BLaER1 treated with 17β-estradiol and CSF1 and Interleukin-3, amounts not matched to agents 10 nM and 100 nM (cell line): ENCODE measurements around the gene GRIP2.
A peak's percentile ranks its signal among the peaks of the same experiment; 100 is the strongest.

Source experiments
- H3K27ac ChIP-seq, 11 experiments: shearing (Covaris generic); formaldehyde crosslinking; 2 replicates each; pipeline ENCODE4 v1.8.1; 2022
- H3K27me3 ChIP-seq, 11 experiments: shearing (Covaris generic); formaldehyde crosslinking; 2 replicates each; pipeline ENCODE4 v1.8.1; 2022
- H3K36me3 ChIP-seq, 11 experiments: shearing (Covaris generic); formaldehyde crosslinking; 2 replicates each; pipeline ENCODE4 v1.8.1; 2022
- H3K4me1 ChIP-seq, 10 experiments: shearing (Covaris generic); formaldehyde crosslinking; 2 replicates each; pipeline ENCODE4 v1.8.1; 2022
- H3K4me2 ChIP-seq, 11 experiments: shearing (Covaris generic); formaldehyde crosslinking; 2 replicates each; pipeline ENCODE4 v1.8.1; 2022
- H3K4me3 ChIP-seq, 10 experiments: shearing (Covaris generic); formaldehyde crosslinking; 2 replicates each; pipeline ENCODE4 v1.8.1; 2022
- H3K9ac ChIP-seq, 11 experiments: shearing (Covaris generic); formaldehyde crosslinking; 2 replicates each; pipeline ENCODE4 v1.8.1; 2022
- H3K9me3 ChIP-seq, 11 experiments: shearing (Covaris generic); formaldehyde crosslinking; replicated peaks in 1 of 11; 2 replicates each; pipeline ENCODE4 v1.8.1; 2022
- H4K20me1 ChIP-seq, 11 experiments: shearing (Covaris generic); formaldehyde crosslinking; 2 replicates each; pipeline ENCODE4 v1.8.1; 2022
- Cebpa-rat ChIP-seq, 11 experiments: shearing (Covaris generic); IDR thresholded peaks; 2 replicates each; pipeline ENCODE4 v1.8.1; 2022

The GRIP2 gene

DNA sequence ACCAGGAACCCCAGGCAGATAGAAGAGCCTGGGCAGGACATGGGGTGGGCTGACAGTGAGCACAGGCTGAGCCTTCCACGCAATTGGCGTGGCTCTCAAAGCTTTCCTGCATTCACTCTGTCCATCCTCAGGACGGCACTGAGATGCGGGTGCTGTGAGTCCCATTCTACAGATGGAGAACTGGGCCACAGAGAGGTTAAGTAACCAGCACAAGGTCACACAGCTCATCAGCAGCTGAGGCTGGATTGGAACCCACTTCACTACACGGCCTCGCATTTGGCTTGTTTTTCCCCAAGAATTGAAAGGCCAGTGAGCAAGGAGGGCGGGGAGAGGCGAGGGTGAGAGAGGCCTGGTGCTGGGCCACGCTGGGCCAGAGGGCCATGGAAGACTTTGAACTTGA is 36.0 kb upstream of the GRIP2 start:
- no peak overlapping the region for H3K4me3 ChIP-seq
- no peaks in the 10 kb centered on the region for H3K9me3 ChIP-seq
- no peaks in the 10 kb centered on the region; a peak in 1 of 22 replicates for H3K27me3 ChIP-seq
- no peak overlapping the region for H3K4me2 ChIP-seq
- H3K27ac ChIP-seq = no peak overlapping the region
- peaks cover 0 to 1% (median 0%) of the 10 kb centered on the region in 10 experiments; a peak in 8 of 20 replicates for H3K4me1 ChIP-seq
- peaks cover 0 to 8% (median 0%) of the 10 kb centered on the region in 11 experiments; a peak in 3 of 22 replicates for H4K20me1 ChIP-seq
- no peaks in the 10 kb centered on the region for H3K36me3 ChIP-seq
- no peak for TF ChIP-seq Cebpa-rat (IDR thresholded peaks at IDR 0.05)
- no peak overlapping the region for H3K9ac ChIP-seq

DNA sequence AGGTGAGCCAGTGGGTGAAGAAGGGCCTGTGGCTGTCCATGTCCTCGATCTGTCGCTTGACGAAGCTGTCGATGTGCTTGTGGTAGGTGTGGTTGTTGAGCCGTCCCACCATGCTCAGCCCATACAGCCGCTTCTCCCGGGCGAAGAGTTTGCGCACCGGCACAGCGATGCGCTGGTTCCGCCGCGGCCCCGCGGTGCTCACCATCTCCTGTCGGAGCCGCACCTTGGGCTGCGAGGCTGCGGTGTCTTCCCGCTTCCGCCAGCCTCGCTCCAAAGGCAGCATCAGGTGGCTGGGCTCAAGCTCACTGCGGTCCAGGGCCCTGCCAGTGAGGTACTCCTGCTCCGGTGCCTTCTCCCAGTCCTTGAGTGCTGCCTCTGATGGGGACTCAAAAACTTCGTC is 34.0 kb upstream of the GRIP2 start:
- H4K20me1 ChIP-seq = peaks cover 0 to 8% (median 0%) of the 10 kb centered on the region in 11 experiments; a peak in 2 of 22 replicates
- no peak overlapping the region for H3K9ac ChIP-seq
- H3K27me3 ChIP-seq = no peaks in the 10 kb centered on the region; a peak in 1 of 22 replicates
- peaks cover 10 to 21% (median 19%) of the 10 kb centered on the region in 10 experiments; a peak in 19 of 20 replicates for H3K4me1 ChIP-seq
- no peak overlapping the region for H3K4me2 ChIP-seq
- no peak for TF ChIP-seq Cebpa-rat (IDR thresholded peaks at IDR 0.05)
- no peaks in the 10 kb centered on the region for H3K36me3 ChIP-seq
- no peak overlapping the region for H3K27ac ChIP-seq
- no peak overlapping the region for H3K4me3 ChIP-seq
- no peaks in the 10 kb centered on the region for H3K9me3 ChIP-seq

DNA sequence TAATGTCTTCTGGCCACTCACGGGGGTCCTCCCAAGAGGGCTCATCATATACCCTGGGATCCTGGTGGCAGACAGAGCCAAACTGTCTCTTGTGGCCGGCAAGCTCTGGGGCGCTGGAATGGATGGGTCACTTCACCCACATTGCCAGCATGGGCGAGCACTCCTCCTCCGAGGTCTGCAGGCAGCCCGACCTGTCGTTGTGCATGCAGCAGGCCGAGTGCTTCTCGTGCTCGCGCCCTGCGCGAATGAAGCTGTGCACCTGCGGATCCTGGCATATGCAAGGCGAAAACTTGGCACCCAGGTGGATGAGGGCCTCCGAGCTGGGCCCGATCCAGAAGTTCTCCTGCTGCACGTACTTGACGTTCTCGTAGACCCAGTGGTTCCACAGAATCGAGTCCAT is 33.6 kb upstream of the GRIP2 start:
- no peaks in the 10 kb centered on the region; a peak in 1 of 22 replicates for H3K27me3 ChIP-seq
- peaks cover 10 to 25% (median 20%) of the 10 kb centered on the region in 10 experiments; a peak in 19 of 20 replicates for H3K4me1 ChIP-seq
- H3K9ac ChIP-seq = no peak overlapping the region
- TF ChIP-seq Cebpa-rat (IDR thresholded peaks at IDR 0.05) = no peak
- H3K36me3 ChIP-seq = no peaks in the 10 kb centered on the region
- H3K27ac ChIP-seq = no peak overlapping the region
- H3K4me3 ChIP-seq = no peak overlapping the region
- H4K20me1 ChIP-seq = peaks cover 0 to 8% (median 0%) of the 10 kb centered on the region in 11 experiments; a peak in 2 of 22 replicates
- no peaks in the 10 kb centered on the region for H3K9me3 ChIP-seq
- no peak overlapping the region for H3K4me2 ChIP-seq

DNA sequence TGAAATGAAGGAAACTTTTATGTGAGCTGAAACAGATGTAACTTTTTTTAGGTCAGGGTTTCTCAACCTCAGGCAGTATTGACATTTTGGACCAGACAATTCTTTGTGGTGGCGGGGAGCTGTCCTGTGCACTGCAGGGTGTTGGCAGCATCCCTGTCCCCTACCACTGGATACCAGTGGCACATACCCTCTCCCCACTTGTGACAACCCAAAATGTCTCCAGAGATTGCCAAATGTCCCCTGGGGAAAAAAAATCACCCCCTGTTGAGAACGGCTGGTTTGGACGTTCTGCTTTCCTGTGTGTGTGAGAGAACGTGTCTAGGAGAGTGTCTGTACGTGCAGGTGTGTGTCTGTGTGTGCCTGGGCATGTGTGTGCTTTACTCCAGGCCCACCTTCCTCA is 30.7 kb upstream of the GRIP2 start:
- TF ChIP-seq Cebpa-rat (IDR thresholded peaks at IDR 0.05) = no peak
- Histone ChIP-seq H3K4me1 (peaks cover 10 to 32% (median 24%) of the 10 kb centered on the region in 10 experiments; a peak in 19 of 20 replicates), H3K36me3 (no peaks in the 10 kb centered on the region), H3K4me3 (no peak overlapping the region), H3K9ac (no peak overlapping the region), H3K9me3 (no peaks in the 10 kb centered on the region), H4K20me1 (peaks cover 0 to 8% (median 0%) of the 10 kb centered on the region in 11 experiments; a peak in 5 of 22 replicates), H3K27me3 (no peaks in the 10 kb centered on the region; a peak in 1 of 22 replicates), H3K27ac (no peak overlapping the region; a peak in 1 of 22 replicates), H3K4me2 (peak overlapping the region in 9 of 11 experiments; percentile 10 to 67 (median 48); a peak in 7 of 22 replicates)

DNA sequence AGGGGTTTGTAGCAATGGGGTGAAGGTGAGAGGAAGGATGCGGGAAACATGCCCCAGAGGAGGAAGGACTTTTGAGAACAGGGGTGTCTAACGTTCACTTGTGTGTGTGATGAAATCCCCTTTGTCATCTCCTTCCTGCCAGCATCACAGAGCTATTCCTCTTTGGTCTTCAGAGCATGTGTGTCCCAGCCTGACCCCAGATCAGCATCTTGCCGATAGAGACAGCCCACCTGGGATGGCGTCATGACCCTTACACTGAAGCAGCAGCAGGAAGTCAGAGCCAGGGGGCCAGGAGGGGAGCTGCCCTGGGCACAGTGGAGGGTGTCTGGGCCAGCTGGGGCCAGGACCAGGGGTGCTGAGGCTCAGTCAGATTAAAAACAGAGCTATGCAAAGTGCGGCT is 29.9 kb upstream of the GRIP2 start:
- Histone ChIP-seq H3K4me2 (peak overlapping the region; percentile 2 to 67 (median 48); a peak in 21 of 22 replicates), H3K27me3 (no peaks in the 10 kb centered on the region; a peak in 1 of 22 replicates), H3K4me3 (no peak overlapping the region), H3K9me3 (no peaks in the 10 kb centered on the region), H3K36me3 (no peaks in the 10 kb centered on the region), H3K27ac (peak overlapping the region in 3 of 11 experiments; percentile 4 to 29 (median 17); a peak in 3 of 22 replicates), H4K20me1 (peaks cover 0 to 13% (median 0%) of the 10 kb centered on the region in 11 experiments; a peak in 5 of 22 replicates), H3K4me1 (peaks cover 10 to 34% (median 26%) of the 10 kb centered on the region in 10 experiments; a peak in 19 of 20 replicates), H3K9ac (no peak overlapping the region)
- no peak for TF ChIP-seq Cebpa-rat (IDR thresholded peaks at IDR 0.05)

DNA sequence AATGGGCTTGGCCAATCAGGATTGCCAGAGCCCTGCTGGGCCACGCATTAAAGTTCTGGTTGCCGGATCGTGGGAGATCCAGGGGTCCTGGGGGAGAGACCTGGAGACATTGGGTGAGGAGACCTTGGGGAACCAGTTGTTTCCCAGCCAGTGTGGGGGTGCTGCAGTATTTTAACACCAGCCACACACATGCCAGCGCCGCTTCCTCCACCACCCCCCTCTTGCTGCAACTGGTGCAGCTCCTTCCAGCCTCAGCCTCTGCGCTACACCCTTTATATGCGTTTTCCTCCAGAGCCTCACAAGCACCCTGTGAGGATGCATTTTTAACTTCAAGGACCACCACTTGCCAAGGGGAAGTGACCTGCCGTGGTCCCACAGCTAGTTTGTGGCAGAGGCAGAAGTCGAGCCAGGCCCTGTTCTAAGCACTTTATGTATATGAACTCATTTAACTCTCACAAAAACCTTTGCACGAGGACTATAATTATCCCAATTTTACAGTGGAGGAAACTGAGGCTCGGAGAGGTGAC is 29.4 kb upstream of the GRIP2 start:
- peak overlapping the region; percentile 2 to 67 (median 48); a peak in 21 of 22 replicates for H3K4me2 ChIP-seq
- no peaks in the 10 kb centered on the region for H3K9me3 ChIP-seq
- H4K20me1 ChIP-seq = peaks cover 0 to 18% (median 0%) of the 10 kb centered on the region in 11 experiments; a peak in 7 of 22 replicates
- TF ChIP-seq Cebpa-rat (IDR thresholded peaks at IDR 0.05) = no peak
- peak overlapping the region in 3 of 11 experiments; percentile 17 to 29 (median 20); a peak in 3 of 22 replicates for H3K27ac ChIP-seq
- H3K9ac ChIP-seq = no peak overlapping the region
- H3K4me3 ChIP-seq = no peak overlapping the region
- H3K27me3 ChIP-seq = no peaks in the 10 kb centered on the region; a peak in 1 of 22 replicates
- peaks cover 10 to 34% (median 26%) of the 10 kb centered on the region in 10 experiments; a peak in 19 of 20 replicates for H3K4me1 ChIP-seq
- H3K36me3 ChIP-seq = no peaks in the 10 kb centered on the region

DNA sequence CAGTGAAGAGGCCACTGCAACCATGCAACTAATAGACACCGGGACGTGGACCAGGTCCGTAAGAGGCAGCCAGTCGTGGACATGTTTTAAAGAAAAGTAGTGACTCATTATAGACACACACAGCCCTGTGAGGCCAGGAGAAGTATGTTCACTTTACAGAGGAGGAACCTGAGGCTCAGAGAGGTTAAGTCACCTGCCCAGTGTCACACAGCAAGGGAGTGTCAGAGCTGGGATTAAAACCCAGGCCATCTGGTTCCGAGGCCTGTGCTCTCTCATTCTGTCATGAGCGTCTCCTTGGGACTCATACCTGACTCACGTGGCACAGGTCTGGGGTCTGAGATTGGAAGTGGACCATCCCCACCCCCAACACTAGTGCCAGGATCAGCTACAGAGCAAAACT is 28.1 kb upstream of the GRIP2 start:
- Histone ChIP-seq H4K20me1 (peaks cover 0 to 28% (median 0%) of the 10 kb centered on the region in 11 experiments; a peak in 6 of 22 replicates), H3K36me3 (no peaks in the 10 kb centered on the region), H3K27me3 (no peaks in the 10 kb centered on the region; a peak in 1 of 22 replicates), H3K4me1 (peaks cover 10 to 40% (median 27%) of the 10 kb centered on the region in 10 experiments; a peak in 19 of 20 replicates), H3K4me3 (no peak overlapping the region), H3K27ac (no peak overlapping the region), H3K9me3 (no peaks in the 10 kb centered on the region), H3K4me2 (no peak overlapping the region), H3K9ac (no peak overlapping the region)
- TF ChIP-seq Cebpa-rat (IDR thresholded peaks at IDR 0.05) = no peak

GRCh38 chr3:14566812-14567211 is 26.7 kb upstream of the GRIP2 start:
- H3K27ac ChIP-seq = no peak overlapping the region
- no peaks in the 10 kb centered on the region for H3K36me3 ChIP-seq
- H3K4me1 ChIP-seq = peaks cover 10 to 40% (median 27%) of the 10 kb centered on the region in 10 experiments; a peak in 19 of 20 replicates
- no peak overlapping the region for H3K4me2 ChIP-seq
- H3K9me3 ChIP-seq = no peaks in the 10 kb centered on the region
- H4K20me1 ChIP-seq = peaks cover 0 to 32% (median 0%) of the 10 kb centered on the region in 11 experiments; a peak in 6 of 22 replicates
- H3K27me3 ChIP-seq = peaks cover 0 to 6% (median 0%) of the 10 kb centered on the region in 11 experiments; a peak in 2 of 22 replicates
- H3K4me3 ChIP-seq = no peak overlapping the region
- H3K9ac ChIP-seq = no peak overlapping the region
- no peak for TF ChIP-seq Cebpa-rat (IDR thresholded peaks at IDR 0.05)

- no peak overlapping the region for H3K9ac ChIP-seq
- peaks cover 0 to 6% (median 0%) of the 10 kb centered on the region in 11 experiments; a peak in 2 of 22 replicates for H3K27me3 ChIP-seq
- no peaks in the 10 kb centered on the region for H3K36me3 ChIP-seq
- peaks cover 10 to 38% (median 26%) of the 10 kb centered on the region in 10 experiments; a peak in 19 of 20 replicates for H3K4me1 ChIP-seq
- peak overlapping the region in 5 of 11 experiments; percentile 11 to 22 (median 15); a peak in 3 of 22 replicates for H3K4me2 ChIP-seq
- no peak overlapping the region for H3K4me3 ChIP-seq
- no peak for TF ChIP-seq Cebpa-rat (IDR thresholded peaks at IDR 0.05)
- H3K27ac ChIP-seq = no peak overlapping the region
- H4K20me1 ChIP-seq = peaks cover 0 to 40% (median 0%) of the 10 kb centered on the region in 11 experiments; a peak in 6 of 22 replicates
- H3K9me3 ChIP-seq = no peaks in the 10 kb centered on the region
Measured at GRCh38 chr3:14565868-14566588, 25.9 kb upstream of the GRIP2 start.
